Nephron (organoid): ENCODE measurements around the gene SNX11.
A peak's percentile ranks its signal among the peaks of the same experiment; 100 is the strongest.

ENCODE experiments used
- H3K27ac Mint-ChIP-seq, 3 experiments: 2 replicates each; pipeline ENCODE4 v1.8.0; 2020; ENCODE audit warnings: mixed read lengths in 3 of 3, mild to moderate bottlenecking in 2 of 3, moderate library complexity in 1 of 3
- H3K27me3 Mint-ChIP-seq: 2 replicates; pipeline ENCODE4 v1.8.0; 2021; ENCODE audit warnings: low read depth, mild to moderate bottlenecking, moderate library complexity, mixed read lengths
- H3K36me3 Mint-ChIP-seq: 2 replicates; pipeline ENCODE4 v1.8.0; 2020; ENCODE audit warnings: low read depth, mixed read lengths
- H3K4me1 Mint-ChIP-seq: 2 replicates; pipeline ENCODE4 v1.8.0; 2020; ENCODE audit warnings: mixed read lengths
- H3K4me3 Mint-ChIP-seq, 3 experiments: 2 replicates each; pipeline ENCODE4 v1.8.0; 2020; ENCODE audit warnings: mild to moderate bottlenecking in 3 of 3, mixed read lengths in 3 of 3, moderate library complexity in 2 of 3
- H3K9me3 Mint-ChIP-seq: 2 replicates; pipeline ENCODE4 v1.8.0; 2020; ENCODE audit warnings: mixed read lengths
- TF ChIP-seq, protein P1 (sequence below), 3 experiments: fragments of 200-600 bp; sonication (generic); IDR thresholded peaks; one replicate each; pipeline ENCODE4 v1.5.0; 2021; ENCODE audit warnings: antibody characterized with exemption in 3 of 3; ENCODE audit not compliant: unreplicated experiment in 3 of 3

SNX11 gene

GRCh38 chr17:48110761-48111160, 3.2 kb downstream of the SNX11 start:
- Mint-ChIP-seq H3K9me3 (no peaks in the 10 kb centered on the region), H3K4me3 (peak overlapping the region in 2 of 3 experiments; percentile 16 to 37), H3K36me3 (peaks cover 21% of the 10 kb centered on the region), H3K4me1 (peaks cover 12% of the 10 kb centered on the region), H3K27ac (no peak overlapping the region), H3K27me3 (peaks cover 3% of the 10 kb centered on the region)
- TF ChIP-seq, protein P1, sequence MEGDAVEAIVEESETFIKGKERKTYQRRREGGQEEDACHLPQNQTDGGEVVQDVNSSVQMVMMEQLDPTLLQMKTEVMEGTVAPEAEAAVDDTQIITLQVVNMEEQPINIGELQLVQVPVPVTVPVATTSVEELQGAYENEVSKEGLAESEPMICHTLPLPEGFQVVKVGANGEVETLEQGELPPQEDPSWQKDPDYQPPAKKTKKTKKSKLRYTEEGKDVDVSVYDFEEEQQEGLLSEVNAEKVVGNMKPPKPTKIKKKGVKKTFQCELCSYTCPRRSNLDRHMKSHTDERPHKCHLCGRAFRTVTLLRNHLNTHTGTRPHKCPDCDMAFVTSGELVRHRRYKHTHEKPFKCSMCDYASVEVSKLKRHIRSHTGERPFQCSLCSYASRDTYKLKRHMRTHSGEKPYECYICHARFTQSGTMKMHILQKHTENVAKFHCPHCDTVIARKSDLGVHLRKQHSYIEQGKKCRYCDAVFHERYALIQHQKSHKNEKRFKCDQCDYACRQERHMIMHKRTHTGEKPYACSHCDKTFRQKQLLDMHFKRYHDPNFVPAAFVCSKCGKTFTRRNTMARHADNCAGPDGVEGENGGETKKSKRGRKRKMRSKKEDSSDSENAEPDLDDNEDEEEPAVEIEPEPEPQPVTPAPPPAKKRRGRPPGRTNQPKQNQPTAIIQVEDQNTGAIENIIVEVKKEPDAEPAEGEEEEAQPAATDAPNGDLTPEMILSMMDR (IDR thresholded peaks at IDR 0.05; ENCODE audit: unreplicated experiment in 3 of 3): no peak

DNA sequence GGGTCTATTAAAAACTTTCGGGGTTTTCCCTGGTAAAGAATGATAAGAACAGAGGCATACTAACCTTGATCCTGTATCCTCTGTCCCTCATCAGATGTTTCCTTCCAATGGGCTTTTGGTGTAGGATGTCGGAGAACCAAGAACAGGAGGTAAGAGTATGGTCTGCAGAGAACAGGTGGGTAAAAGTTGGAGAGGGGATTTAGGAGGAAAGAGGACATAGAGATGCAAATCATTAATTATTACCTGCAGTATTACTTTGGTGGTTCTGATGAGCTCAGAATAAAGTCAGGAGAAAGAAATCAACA, 4.3 kb downstream of the SNX11 start:
- Mint-ChIP-seq H3K27me3 (peaks cover 3% of the 10 kb centered on the region), H3K36me3 (peaks cover 21% of the 10 kb centered on the region), H3K4me3 (no peak overlapping the region), H3K27ac (no peak overlapping the region), H3K4me1 (peaks cover 12% of the 10 kb centered on the region), H3K9me3 (no peaks in the 10 kb centered on the region)
- TF ChIP-seq, protein P1 (IDR thresholded peaks at IDR 0.05; ENCODE audit: unreplicated experiment in 3 of 3): no peak

DNA sequence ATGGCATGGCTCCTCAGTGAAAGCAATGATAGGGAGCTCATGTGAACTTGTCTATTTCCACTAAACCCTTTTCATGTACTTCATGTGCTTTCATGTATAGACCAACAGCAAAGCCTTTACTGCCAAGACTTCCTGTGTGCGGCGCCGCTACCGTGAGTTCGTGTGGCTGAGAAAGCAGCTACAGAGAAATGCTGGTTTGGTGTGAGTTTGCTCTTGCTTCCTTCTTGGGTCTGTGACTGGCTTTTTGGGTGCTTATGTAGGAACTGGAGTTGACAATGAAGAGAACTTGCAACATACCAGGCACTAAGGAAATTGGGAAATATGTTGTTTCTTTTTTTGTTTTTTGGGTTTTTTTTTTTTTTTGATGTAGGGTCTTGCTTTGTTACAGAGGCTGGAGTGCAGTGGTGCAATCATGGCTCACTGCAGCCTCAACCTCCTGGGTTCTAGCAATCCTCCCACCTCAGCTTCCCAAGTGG, 5.7 kb downstream of the SNX11 start:
- TF ChIP-seq, protein P1 (IDR thresholded peaks at IDR 0.05; ENCODE audit: unreplicated experiment in 3 of 3): no peak
- Mint-ChIP-seq H3K27ac (no peak overlapping the region), H3K9me3 (no peaks in the 10 kb centered on the region), H3K36me3 (peaks cover 27% of the 10 kb centered on the region), H3K27me3 (no peaks in the 10 kb centered on the region), H3K4me3 (no peak overlapping the region), H3K4me1 (peaks cover 6% of the 10 kb centered on the region)

DNA sequence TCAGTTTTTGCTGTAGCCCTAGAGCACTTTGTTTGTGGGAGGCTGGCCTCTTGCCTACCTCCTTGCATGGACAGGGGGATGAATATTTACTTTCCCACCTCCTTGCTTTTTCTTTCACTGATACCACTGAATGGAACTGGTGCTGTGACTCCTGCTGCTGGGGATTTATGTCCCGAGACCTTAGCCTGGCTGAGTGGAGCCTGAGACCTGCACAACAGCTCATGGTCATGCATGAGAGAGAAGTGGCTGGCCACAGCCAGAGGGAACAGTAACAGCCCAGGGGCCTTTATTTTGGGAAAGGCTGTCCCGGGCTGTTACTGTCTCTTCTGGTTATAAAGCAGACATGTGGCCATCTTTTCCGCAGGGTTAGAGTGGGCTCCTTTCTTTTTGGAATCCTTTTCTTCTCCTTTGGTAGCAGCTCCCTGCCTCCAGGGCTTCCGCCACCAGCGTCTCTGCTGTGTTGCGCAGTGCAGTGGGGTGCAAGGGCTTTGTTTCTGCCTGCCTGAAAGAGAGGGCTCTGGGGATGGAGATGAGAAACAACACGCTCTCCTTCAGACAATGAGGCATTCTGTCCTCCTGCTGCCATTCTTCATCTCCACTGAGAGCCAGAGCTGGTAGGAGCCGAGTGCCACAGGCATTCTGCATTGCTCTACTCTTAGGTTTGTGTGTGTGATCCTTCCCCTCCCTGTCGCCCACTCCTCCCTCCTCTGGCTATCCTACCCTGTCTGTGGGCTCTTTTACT, 14.5 kb downstream of the SNX11 start:
- H3K27ac Mint-ChIP-seq: peak overlapping the region; percentile 60 to 83 (median 79)
- H3K4me3 Mint-ChIP-seq: no peak overlapping the region
- TF ChIP-seq, protein P1 (IDR thresholded peaks at IDR 0.05; ENCODE audit: unreplicated experiment in 3 of 3): no peak
- H3K27me3 Mint-ChIP-seq: no peaks in the 10 kb centered on the region
- no peaks in the 10 kb centered on the region for H3K9me3 Mint-ChIP-seq
- H3K4me1 Mint-ChIP-seq: peaks cover 14% of the 10 kb centered on the region
- H3K36me3 Mint-ChIP-seq: peaks cover 36% of the 10 kb centered on the region

GRCh38 chr17:48122665-48123045, 15.1 kb downstream of the SNX11 start:
- peaks cover 34% of the 10 kb centered on the region for H3K36me3 Mint-ChIP-seq
- peaks cover 14% of the 10 kb centered on the region for H3K4me1 Mint-ChIP-seq
- H3K27ac Mint-ChIP-seq: peak overlapping the region; percentile 60 to 83 (median 79)
- H3K27me3 Mint-ChIP-seq: no peaks in the 10 kb centered on the region
- no peak overlapping the region for H3K4me3 Mint-ChIP-seq
- no peaks in the 10 kb centered on the region for H3K9me3 Mint-ChIP-seq
- TF ChIP-seq, protein P1 (IDR thresholded peaks at IDR 0.05; ENCODE audit: unreplicated experiment in 3 of 3): no peak

GRCh38 chr17:48123111-48123510, 15.5 kb downstream of the SNX11 start:
- Mint-ChIP-seq H3K4me1 (peaks cover 14% of the 10 kb centered on the region), H3K36me3 (peaks cover 29% of the 10 kb centered on the region), H3K27ac (peak overlapping the region in 2 of 3 experiments; percentile 79 to 83), H3K4me3 (no peak overlapping the region), H3K9me3 (no peaks in the 10 kb centered on the region), H3K27me3 (no peaks in the 10 kb centered on the region)
- TF ChIP-seq, protein P1 (IDR thresholded peaks at IDR 0.05; ENCODE audit: unreplicated experiment in 3 of 3): no peak
